ENCODE measurements around the gene LSM14A.
"Not testable (repeated sequence)": the region's sequence is repeated elsewhere in the genome, so short reads cannot be mapped to it uniquely, and the experiment has no call there.

Gene LSM14A

GRCh38 chr19:34189917-34190425 lies 17.7 kb downstream of the LSM14A start:
- DNase-seq (ENCODE audit: low read depth), result no peak

- DNase-seq (ENCODE audit: low read depth), result no peak
These were observed 19.2 kb downstream of the LSM14A start for GRCh38 chr19:34191355-34191962.

- no peak for DNase-seq (ENCODE audit: low read depth)
These were observed 21.1 kb downstream of the LSM14A start for GRCh38 chr19:34193439-34193838.

- no peak for DNase-seq (ENCODE audit: low read depth)
These were observed 21.6 kb downstream of the LSM14A start for GRCh38 chr19:34193876-34194275.

GRCh38 chr19:34201133-34201532 lies 28.8 kb downstream of the LSM14A start:
- no peak for DNase-seq (ENCODE audit: low read depth)

GRCh38 chr19:34205324-34205723 lies 33.0 kb downstream of the LSM14A start:
- DNase-seq (ENCODE audit: low read depth), result not testable (repeated sequence)

- no peak for DNase-seq (ENCODE audit: low read depth)
These were observed 36.1 kb downstream of the LSM14A start for GRCh38 chr19:34208291-34208884.

GRCh38 chr19:34209726-34210125 lies 37.4 kb downstream of the LSM14A start:
- no peak for DNase-seq (ENCODE audit: low read depth)

GRCh38 chr19:34213283-34213682 lies 41.0 kb downstream of the LSM14A start:
- DNase-seq (ENCODE audit: low read depth), result no peak

GRCh38 chr19:34214040-34214439 lies 41.7 kb downstream of the LSM14A start:
- no peak for DNase-seq (ENCODE audit: low read depth)

- no peak for DNase-seq (ENCODE audit: low read depth)
These were observed 42.8 kb downstream of the LSM14A start for GRCh38 chr19:34215006-34215665.

- DNase-seq (ENCODE audit: low read depth), result no peak
These were observed 43.3 kb downstream of the LSM14A start for GRCh38 chr19:34215666-34216038.

GRCh38 chr19:34216745-34217219 lies 44.5 kb downstream of the LSM14A start:
- DNase-seq (ENCODE audit: low read depth), result not testable (repeated sequence)

- DNase-seq (ENCODE audit: low read depth), result peak; percentile 63
These were observed 45.9 kb downstream of the LSM14A start for GRCh38 chr19:34217952-34218817.

GRCh38 chr19:34218818-34219164 lies 46.5 kb downstream of the LSM14A start:
- no peak for DNase-seq (ENCODE audit: low read depth)

- peak; percentile 54 for DNase-seq (ENCODE audit: low read depth)
These were observed 48.3 kb downstream of the LSM14A start for GRCh38 chr19:34220472-34221063.

- no peak for DNase-seq (ENCODE audit: low read depth)
These were observed 50.1 kb downstream of the LSM14A start for GRCh38 chr19:34222386-34222785.

GRCh38 chr19:34224996-34225658 lies 52.8 kb downstream of the LSM14A start:
- no peak for DNase-seq (ENCODE audit: low read depth)

GRCh38 chr19:34225659-34226015 lies 53.3 kb downstream of the LSM14A start:
- no peak for DNase-seq (ENCODE audit: low read depth)

GRCh38 chr19:34226036-34226435 lies 53.7 kb downstream of the LSM14A start:
- DNase-seq (ENCODE audit: low read depth), result no peak

- no peak for DNase-seq (ENCODE audit: low read depth)
These were observed 56.0 kb downstream of the LSM14A start for GRCh38 chr19:34228347-34228746.

GRCh38 chr19:34228762-34229161 lies 56.5 kb downstream of the LSM14A start:
- no peak for DNase-seq (ENCODE audit: low read depth)
